ENCODE results near the gene DBX1.

DNA sequence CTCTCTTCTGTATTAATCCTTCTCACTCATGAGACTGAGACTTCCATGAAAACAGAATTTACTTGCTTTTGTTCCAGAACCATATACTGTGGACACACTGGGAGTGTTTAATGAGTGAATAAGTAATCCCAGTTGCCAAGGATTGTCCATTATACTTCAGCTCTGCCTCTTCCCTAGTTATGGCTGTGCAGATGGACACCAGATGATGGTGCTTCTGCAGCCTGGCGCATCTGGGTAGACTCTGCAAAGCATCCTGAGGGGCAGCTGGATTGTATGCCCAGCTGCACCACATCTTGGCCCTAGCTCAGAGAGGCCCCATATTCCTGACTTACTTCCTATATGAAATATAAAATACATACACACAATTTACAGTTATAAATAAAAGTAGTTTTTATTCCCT lies 43.5 kb downstream of the DBX1 start:
- no peak for TF ChIP-seq POLR2AphosphoS5 (IDR thresholded peaks at IDR 0.05)
- TF ChIP-seq, protein P1, sequence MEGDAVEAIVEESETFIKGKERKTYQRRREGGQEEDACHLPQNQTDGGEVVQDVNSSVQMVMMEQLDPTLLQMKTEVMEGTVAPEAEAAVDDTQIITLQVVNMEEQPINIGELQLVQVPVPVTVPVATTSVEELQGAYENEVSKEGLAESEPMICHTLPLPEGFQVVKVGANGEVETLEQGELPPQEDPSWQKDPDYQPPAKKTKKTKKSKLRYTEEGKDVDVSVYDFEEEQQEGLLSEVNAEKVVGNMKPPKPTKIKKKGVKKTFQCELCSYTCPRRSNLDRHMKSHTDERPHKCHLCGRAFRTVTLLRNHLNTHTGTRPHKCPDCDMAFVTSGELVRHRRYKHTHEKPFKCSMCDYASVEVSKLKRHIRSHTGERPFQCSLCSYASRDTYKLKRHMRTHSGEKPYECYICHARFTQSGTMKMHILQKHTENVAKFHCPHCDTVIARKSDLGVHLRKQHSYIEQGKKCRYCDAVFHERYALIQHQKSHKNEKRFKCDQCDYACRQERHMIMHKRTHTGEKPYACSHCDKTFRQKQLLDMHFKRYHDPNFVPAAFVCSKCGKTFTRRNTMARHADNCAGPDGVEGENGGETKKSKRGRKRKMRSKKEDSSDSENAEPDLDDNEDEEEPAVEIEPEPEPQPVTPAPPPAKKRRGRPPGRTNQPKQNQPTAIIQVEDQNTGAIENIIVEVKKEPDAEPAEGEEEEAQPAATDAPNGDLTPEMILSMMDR (IDR thresholded peaks at IDR 0.05), result no peak
- TF ChIP-seq POLR2A (IDR thresholded peaks at IDR 0.05), result no peak
